Activated CD4-positive, alpha-beta T cell treated with anti-CD3 and anti-CD28 coated beads, Interleukin-2, Interleukin-6, amounts not matched to agents 100 ng/mL and 50 ng/mL, durations not matched to agents 16 hours and 8 hours (primary cell): Measurements from ENCODE around the gene MRPL51.

Source experiments
- DNase-seq: peaks from one replicate; pipeline ENCODE4 v3.0.0-alpha.2; 2020

MRPL51 gene

DNA sequence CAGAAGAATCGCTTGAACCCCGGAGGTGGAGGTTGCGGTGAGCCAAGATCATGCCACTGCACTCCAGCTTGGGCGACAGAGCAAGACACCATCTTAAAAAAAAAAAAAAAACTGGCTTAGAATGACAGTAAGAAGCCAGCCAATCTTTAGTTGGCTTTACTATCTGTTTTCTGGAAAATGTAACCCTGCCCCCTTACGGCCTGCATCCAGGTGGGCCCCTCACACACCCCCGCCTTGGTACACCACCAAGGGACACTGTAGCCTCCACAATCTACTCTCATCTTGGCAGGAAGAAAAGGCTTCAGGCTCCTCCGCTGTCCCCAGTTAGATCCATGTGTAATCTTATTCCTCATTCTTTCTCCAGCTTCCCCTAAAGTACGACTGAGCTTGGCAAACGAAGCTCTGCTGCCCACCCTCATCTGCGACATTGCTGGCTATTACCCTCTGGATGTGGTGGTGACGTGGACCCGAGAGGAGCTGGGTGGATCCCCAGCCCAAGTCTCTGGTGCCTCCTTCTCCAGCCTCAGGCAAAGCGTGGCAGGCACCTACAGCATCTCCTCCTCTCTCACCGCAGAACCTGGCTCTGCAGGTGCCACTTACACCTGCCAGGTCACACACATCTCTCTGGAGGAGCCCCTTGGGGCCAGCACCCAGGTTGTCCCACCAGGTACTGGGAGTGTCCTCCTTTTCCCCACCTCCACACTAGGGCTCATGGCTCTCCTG lies 34.6 kb downstream of the MRPL51 start:
- DNase-seq = no peak

DNA sequence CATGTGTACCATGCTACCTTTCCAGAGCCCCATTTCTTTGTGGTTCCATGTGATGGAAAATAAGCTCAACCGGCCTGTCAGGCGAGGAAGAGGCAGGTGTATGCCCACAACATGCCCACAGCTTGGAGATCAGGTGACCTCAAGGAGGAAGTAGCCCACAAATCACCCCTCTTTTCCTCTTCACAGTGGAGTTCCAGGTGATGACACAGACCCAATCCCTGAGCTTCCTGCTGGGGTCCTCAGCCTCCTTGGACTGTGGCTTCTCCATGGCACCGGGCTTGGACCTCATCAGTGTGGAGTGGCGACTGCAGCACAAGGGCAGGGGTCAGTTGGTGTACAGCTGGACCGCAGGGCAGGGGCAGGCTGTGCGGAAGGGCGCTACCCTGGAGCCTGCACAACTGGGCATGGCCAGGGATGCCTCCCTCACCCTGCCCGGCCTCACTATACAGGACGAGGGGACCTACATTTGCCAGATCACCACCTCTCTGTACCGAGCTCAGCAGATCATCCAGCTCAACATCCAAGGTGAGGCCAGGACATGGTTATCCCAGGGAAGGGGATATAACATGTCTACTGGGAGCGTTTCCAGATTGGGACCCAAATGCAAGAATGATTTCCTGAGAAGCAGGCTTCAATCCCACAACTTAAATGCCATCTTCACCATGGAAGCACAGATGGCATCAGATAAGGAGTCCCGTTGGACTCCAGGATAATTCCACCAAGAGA lies 35.7 kb downstream of the MRPL51 start:
- no peak for DNase-seq

- DNase-seq = peak; percentile 71
Measured at GRCh38 chr12:6452944-6453630, 40.0 kb downstream of the MRPL51 start.

- DNase-seq = peak; percentile 48
Measured at GRCh38 chr12:6452245-6452943, 40.7 kb downstream of the MRPL51 start.

DNA sequence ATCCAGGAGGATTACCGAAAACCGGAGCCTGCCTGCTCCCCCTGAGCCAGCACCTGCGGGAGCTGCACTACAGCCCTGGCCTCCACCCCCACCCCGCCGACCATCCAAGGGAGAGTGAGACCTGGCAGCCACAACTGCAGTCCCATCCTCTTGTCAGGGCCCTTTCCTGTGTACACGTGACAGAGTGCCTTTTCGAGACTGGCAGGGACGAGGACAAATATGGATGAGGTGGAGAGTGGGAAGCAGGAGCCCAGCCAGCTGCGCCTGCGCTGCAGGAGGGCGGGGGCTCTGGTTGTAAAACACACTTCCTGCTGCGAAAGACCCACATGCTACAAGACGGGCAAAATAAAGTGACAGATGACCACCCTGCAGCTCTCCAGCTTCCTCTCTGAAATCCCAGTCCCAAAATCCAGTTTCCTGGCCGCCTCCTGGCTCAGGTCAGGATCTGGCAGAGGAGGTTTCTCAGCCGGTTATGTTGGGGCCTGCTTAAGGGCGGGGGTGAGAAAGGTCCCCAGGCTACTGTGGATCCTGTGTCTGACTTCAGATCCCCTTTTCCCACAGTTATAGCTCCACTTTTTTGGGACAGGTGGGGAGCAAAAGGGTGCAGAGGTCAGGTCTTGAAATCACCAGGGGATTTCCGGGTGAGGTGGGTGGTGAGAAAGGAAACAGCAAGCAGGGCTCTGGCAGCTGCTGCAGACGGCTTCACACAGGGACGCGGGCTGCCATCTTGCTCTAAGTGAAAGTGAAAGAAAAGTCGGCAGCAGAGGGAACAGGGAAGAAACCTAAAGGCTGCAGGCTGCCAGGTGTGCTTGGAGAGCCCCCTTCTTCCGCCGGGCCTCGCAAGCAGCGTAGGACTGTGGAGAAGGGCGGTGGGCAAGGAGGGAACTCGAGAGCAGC lies 41.5 kb downstream of the MRPL51 start, which contains the start of gene TAPBPL:
TAPBPL (plus strand) TSS at position 695 of the 897 bp plus-strand sequence. CDS start 207 bp downstream, outside the sequence.
- DNase-seq = peak; percentile 85

DNA sequence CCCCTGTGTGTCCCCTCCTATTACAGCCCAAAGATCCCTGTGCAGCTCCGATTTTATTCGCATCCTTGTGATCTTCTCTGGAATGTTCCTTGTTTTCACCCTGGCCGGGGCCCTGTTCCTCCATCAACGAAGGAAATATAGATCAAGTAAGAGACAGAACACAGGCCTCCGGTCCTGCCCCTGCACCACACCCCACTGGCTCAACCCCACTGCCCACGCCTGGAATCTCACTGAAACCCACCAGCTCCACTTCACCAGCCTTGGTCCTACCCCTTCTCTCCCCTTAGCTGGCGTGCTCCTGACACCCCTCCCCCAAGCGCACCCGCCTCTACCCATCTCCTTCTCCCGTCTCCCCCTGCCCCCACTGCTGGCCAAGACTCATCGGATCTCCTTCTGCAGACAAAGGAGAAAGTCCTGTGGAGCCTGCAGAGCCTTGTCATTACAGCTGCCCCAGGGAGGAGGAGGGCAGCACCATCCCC lies 42.2 kb downstream of the MRPL51 start:
- DNase-seq = peak; percentile 42

- DNase-seq = no peak
Measured at GRCh38 chr12:6450091-6450868, 42.8 kb downstream of the MRPL51 start.

- no peak for DNase-seq
Measured at GRCh38 chr12:6444704-6445688, 48.1 kb downstream of the MRPL51 start, which contains the start of gene CD27. Gene CD27 (plus strand): TSS chr12:6444955. CDS start chr12:6445096, 141 bp downstream.

DNA sequence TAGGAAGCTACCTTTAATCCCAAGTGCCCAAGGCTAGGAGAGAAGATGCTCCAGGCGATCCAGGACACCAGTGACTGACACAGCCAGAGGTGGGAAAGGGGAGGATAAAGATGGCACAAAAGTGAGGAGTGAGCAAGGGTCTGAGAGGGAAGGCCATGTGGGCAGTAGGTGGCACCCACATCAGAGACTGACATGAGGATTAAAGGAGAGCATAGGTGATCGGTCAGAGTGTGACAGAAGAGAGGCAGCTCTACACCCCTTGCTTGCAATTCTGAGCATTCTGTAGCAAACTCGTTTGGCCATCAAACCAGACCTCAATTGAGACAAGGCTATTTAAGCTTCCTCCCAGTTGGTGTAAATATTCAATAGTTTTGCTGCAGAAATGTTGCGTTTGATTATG lies 49.0 kb downstream of the MRPL51 start:
- no peak for DNase-seq

GRCh38 chr12:6443361-6443983 lies 49.6 kb downstream of the MRPL51 start:
- DNase-seq = peak; percentile 75

GRCh38 chr12:6442836-6443235 lies 50.2 kb downstream of the MRPL51 start:
- no peak for DNase-seq
